ENCODE results near the gene TAOK1.

TAOK1 gene

GRCh38 chr17:29572691-29573557 is 182.8 kb downstream of the TAOK1 start:
- DNase-seq, result peak in 3 of 4 experiments; percentile 18 to 43 (median 39)

- no peak for DNase-seq
Measured at GRCh38 chr17:29573558-29573869, 183.4 kb downstream of the TAOK1 start.

DNA sequence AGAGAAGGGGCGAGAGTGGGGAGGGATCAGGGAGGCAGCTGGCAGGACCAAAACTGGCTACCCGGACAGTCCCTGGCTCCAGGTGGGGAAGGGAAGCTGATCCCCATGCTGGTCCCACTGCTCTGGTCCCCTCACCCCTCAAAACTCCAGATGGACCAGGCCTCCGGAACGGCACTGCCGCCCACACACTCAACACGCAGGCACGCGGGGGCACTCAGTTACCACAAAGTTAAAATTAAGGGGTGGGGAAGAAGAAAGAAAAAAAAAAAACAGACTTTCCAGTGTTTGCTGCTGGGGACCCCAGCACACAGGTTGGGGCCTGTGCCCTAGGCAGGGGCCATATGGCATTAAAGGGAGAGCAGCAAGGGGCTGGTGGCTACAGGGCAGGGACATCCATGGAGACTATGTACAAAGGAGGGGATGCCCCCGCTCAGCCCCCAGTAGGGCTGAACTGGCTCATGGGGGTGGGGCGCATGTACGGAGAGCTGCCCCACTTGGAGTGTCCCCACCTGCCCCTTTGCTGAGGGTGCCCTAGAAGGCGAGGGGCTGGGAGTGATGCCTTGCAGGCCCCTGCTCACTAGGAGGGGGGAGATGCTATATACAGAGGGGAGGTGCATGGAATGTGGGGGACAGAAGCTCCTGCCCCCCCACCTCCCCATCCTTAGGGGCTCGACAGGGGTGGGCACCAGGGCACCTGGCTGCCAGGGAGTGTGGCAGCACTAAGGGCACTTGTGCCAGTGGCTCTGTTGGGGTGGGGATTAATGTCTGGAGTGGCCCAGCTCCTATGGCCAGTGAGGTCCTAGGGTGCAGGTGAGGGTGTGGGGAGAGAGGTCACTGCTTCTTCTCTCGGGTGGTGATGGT is 183.9 kb downstream of the TAOK1 start:
- no peak for DNase-seq

GRCh38 chr17:29574732-29575510 is 184.8 kb downstream of the TAOK1 start:
- no peak for DNase-seq

GRCh38 chr17:29575511-29576213 is 185.5 kb downstream of the TAOK1 start:
- DNase-seq, result no peak

- no peak for DNase-seq
Measured at GRCh38 chr17:29576214-29577000, 186.2 kb downstream of the TAOK1 start.

DNA sequence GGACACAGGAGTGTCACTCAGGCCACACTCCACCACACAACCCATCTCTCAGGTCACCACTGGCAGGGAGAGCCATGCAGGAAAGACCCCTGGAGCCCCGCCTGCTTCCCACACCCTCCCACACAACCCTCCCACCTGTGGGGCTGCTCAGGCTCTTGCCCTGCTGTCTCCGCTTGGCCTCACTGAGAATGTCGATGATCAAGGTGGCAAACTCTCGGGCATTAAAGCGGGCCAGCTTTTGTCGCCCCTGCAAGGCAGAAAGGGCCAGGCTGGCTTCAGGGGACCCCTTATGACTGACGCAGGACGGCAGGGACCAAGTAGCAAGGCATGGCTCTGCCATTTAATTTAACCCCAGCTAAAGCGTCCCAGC is 186.8 kb downstream of the TAOK1 start:
- no peak for DNase-seq

GRCh38 chr17:29577385-29578211 is 187.4 kb downstream of the TAOK1 start:
- DNase-seq, result no peak

- no peak for DNase-seq
Measured at GRCh38 chr17:29578626-29579485, 188.7 kb downstream of the TAOK1 start.

- DNase-seq, result peak; percentile 77 to 86 (median 80)
Measured at GRCh38 chr17:29579866-29580771, 190.0 kb downstream of the TAOK1 start.

DNA sequence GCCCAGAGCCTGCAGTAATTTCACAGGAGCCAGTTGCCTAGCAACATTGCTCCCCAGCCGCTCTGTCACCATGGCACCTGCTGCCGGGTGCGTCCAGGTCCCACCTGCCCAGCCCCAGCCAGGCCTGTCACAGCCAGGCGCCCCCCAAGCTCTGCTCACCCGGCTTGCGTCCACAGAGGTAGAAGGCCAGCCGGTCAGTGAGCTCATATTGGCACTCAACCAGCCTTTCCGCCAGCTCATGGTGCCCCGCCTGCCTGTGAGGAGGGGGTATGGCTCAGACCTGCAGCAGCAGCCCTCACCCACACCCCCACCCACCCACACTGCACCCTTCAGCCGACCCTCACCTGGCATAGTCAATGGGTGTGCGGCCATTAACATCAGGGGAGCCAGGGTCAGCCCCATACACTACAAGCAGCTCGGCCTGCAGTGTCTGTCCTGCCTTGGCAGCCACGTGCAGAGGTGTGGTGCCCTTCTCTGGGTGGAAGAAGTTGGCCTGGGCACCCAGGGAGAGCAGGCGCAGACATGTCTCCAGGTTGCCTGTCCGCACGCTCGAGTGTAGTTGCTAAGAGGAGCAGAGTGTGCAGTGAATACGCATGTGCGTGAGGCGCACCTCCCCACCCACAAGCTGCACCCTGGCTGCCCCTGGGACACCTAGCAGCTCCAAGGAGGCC is 191.6 kb downstream of the TAOK1 start:
- no peak for DNase-seq

DNA sequence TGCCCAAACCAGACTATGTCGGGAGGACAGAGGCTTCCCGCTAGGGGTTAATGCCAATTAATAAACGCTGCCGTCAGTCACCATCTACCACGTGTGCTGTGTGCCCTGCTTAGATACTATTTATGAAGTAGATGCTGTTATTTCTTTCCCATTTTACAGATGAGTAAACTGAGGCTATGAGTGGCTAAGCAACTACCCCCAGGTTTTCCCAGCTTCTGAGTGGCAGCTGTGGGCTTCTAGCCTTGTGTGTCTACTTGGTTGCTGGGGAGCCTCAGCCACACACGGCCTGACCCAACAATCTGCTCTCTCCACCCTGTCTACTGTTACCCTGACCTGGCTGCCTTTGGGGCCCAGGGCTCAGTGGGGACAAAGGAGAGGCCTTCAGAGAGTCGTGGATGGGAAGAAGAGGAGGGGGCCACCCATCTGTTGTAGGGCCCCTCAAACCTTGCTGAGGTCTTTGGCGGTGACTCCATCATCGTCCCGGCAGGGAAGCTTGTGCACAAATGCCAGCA is 192.1 kb downstream of the TAOK1 start:
- no peak for DNase-seq

DNA sequence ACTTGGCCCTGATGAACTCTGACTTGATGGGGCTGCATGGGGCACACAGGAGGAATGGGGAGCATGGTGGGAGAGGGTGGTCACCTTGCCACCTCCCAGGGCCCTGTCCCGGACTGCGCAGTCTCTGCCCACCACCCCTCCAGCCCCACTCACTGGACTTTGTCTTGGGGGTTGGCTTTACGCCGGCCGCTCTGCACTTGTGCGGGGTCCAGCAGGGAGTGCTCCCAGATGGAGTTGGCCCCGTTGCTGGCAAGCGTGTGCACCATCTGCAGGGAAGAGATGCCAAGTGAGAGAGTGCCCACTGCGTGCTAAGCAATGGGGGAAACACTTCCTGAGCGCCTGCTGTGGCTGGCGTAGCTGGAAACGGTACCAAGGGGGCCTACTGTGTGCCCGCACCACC is 192.6 kb downstream of the TAOK1 start:
- no peak for DNase-seq

DNA sequence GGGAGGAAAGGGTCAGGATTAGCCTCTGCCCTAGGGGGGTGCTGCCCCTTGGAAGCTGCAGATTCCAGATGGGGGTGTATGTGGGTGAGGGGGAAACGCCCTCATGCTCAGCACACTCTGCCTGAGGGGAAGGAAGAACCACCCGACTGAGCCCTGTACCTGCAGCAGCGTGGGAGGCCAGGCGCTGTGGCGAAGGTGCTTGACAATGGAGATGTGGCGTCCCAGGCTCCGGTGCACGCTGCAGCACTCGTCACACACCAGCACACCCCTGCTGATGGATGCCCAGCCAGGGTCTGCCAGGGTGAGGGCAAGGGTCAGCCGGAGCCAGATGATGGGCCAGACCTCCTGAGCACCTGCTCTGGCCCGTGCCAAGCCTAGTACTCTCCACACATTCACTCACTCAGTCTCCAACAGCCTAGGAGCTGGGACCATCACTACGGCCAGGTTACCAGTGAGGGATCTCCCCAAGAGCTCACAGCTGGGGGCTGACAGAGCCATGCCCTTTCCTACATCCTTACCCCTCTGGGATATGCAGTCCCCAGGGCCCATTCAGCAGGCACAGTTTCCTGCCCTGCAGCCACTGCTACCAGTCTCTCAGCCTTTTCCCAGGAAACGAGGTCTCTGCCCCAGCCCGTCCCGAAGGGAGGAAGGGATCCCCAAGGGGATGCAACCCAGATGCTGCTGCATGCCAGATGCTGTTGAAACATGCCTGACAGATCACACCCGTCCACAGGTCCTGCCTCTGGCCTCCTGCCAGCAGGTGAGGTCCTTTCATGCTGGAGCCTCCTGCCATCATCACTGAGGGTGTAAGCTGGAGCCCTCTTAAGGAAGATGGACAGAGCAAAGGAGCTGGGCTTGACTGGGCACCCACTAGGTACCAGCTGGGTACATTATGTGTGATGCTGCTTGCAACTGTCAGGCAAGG is 193.4 kb downstream of the TAOK1 start:
- DNase-seq, result no peak

- no peak for DNase-seq
Measured at GRCh38 chr17:29584452-29585079, 194.4 kb downstream of the TAOK1 start.

- DNase-seq, result no peak
Measured at GRCh38 chr17:29585080-29585751, 195.1 kb downstream of the TAOK1 start.
